CD14-positive monocyte (primary cell): ENCODE measurements around the gene MAP3K6. TPM values are rescaled to one million over a fixed set of nuclear protein-coding genes. Genes with fewer than 3 reads are reported as not detected.
A peak's percentile ranks its signal among the peaks of the same experiment; 100 is the strongest.

Source experiments
- DNase-seq, 3 donors: peaks; one replicate each; pipeline ENCODE4 v3.0.0-alpha.2; 2011 to 2022
- H2AFZ ChIP-seq: 2 replicates; pipeline ENCODE4 v1.6.0; 2012; ENCODE audit warnings: mild to moderate bottlenecking, low read depth, low read length, inconsistent platforms; ENCODE audit not compliant: insufficient read depth, poor library complexity, severe bottlenecking
- H3K27ac ChIP-seq, 2 donors: 1 replicate in 1 of 2; 2 replicates in 1 of 2; pipeline ENCODE4 v1.5.1; 2012 to 2013; ENCODE audit warnings: low read length in 2 of 2, control low read depth in 1 of 2, inconsistent platforms in 1 of 2, low read depth in 1 of 2, mild to moderate bottlenecking in 1 of 2
- H3K27me3 ChIP-seq, 2 donors: one replicate each; pipeline versions ENCODE4 v1.6.0 to v1.6.1; 2011 to 2013; ENCODE audit warnings: low read length in 2 of 2; ENCODE audit not compliant: control insufficient read depth in 2 of 2, insufficient read depth in 2 of 2
- H3K36me3 ChIP-seq, 2 donors: replicated peaks in 1 of 2; 1 replicate in 1 of 2; 2 replicates in 1 of 2; pipeline versions ENCODE4 v1.5.1 to v1.6.1; 2012 to 2013; ENCODE audit warnings: low read length in 2 of 2, control low read depth in 1 of 2, inconsistent platforms in 1 of 2, mild to moderate bottlenecking in 1 of 2; ENCODE audit not compliant: insufficient read depth in 2 of 2, control insufficient read depth in 1 of 2
- H3K4me1 ChIP-seq, 2 donors: 1 replicate in 1 of 2; 2 replicates in 1 of 2; pipeline versions ENCODE4 v1.5.1 to v1.6.1; 2012 to 2013; ENCODE audit warnings: low read length in 2 of 2, control low read depth in 1 of 2, inconsistent platforms in 1 of 2, mild to moderate bottlenecking in 1 of 2, moderate library complexity in 1 of 2; ENCODE audit not compliant: insufficient read depth in 2 of 2, control insufficient read depth in 1 of 2
- H3K4me2 ChIP-seq: replicated peaks from 2 replicates; pipeline ENCODE3; 2012; ENCODE audit warnings: low read length, moderate library complexity, mild to moderate bottlenecking; ENCODE audit not compliant: poor library complexity, severe bottlenecking; ENCODE audit errors: extremely low read depth
- H3K4me3 ChIP-seq, 3 experiments: fragments of 200-600 bp in 1 of 3; sonication (generic) in 1 of 3; replicated peaks in 1 of 3; 1 replicate in 2 of 3; 2 replicates in 1 of 3; pipeline ENCODE4 v1.5.1; 2011 to 2013; ENCODE audit warnings: low read length in 3 of 3, mild to moderate bottlenecking in 3 of 3, control low read depth in 2 of 3, low read depth in 2 of 3, inconsistent platforms in 1 of 3, moderate library complexity in 1 of 3
- H3K79me2 ChIP-seq: 2 replicates; pipeline ENCODE4 v1.6.0; 2012; ENCODE audit warnings: mild to moderate bottlenecking, control low read depth, inconsistent platforms, low read length, moderate library complexity; ENCODE audit not compliant: insufficient read depth
- H3K9ac ChIP-seq: 2 replicates; pipeline ENCODE4 v1.6.0; 2017; ENCODE audit warnings: low read length, mild to moderate bottlenecking; ENCODE audit not compliant: insufficient read depth, poor library complexity, severe bottlenecking
- H3K9me3 ChIP-seq, 2 donors: replicated peaks in 1 of 2; 1 replicate in 1 of 2; 2 replicates in 1 of 2; pipeline versions ENCODE4 v1.5.1 to v1.6.1; 2012 to 2013; ENCODE audit warnings: low read length in 2 of 2, control low read depth in 1 of 2; ENCODE audit not compliant: control insufficient read depth in 1 of 2, insufficient read depth in 1 of 2
- H4K20me1 ChIP-seq: 2 replicates; pipeline ENCODE4 v1.6.0; 2012; ENCODE audit warnings: mild to moderate bottlenecking, low read length, control low read depth, moderate library complexity; ENCODE audit not compliant: insufficient read depth
- H3K27ac Mint-ChIP-seq, 7 donors: one replicate each; pipeline ENCODE4 v1.8.0; 2020; ENCODE audit warnings: mild to moderate bottlenecking in 7 of 7, mixed read lengths in 7 of 7, moderate library complexity in 6 of 7, inconsistent platforms in 2 of 7
- H3K27me3 Mint-ChIP-seq, 3 donors: one replicate each; pipeline ENCODE4 v1.8.0; 2021 to 2022; ENCODE audit warnings: low read depth in 3 of 3, mild to moderate bottlenecking in 3 of 3, mixed read lengths in 3 of 3, moderate library complexity in 3 of 3, inconsistent platforms in 1 of 3
- H3K36me3 Mint-ChIP-seq, 2 donors: one replicate each; pipeline ENCODE4 v1.8.0; 2020; ENCODE audit warnings: mixed read lengths in 2 of 2, inconsistent platforms in 1 of 2, mild to moderate bottlenecking in 1 of 2
- H3K4me1 Mint-ChIP-seq: one replicate; pipeline ENCODE4 v1.8.0; 2020; ENCODE audit warnings: mild to moderate bottlenecking, mixed read lengths
- H3K4me3 Mint-ChIP-seq, 2 donors: one replicate each; pipeline ENCODE4 v1.8.0; 2020; ENCODE audit warnings: mild to moderate bottlenecking in 2 of 2, mixed read lengths in 2 of 2, moderate library complexity in 1 of 2
- H3K9me3 Mint-ChIP-seq, 7 donors: one replicate each; pipeline ENCODE4 v1.8.0; 2020 to 2022; ENCODE audit warnings: mixed read lengths in 7 of 7, mild to moderate bottlenecking in 6 of 7, moderate library complexity in 6 of 7, inconsistent platforms in 2 of 7
- CTCF ChIP-seq: fragments of 200-600 bp; IDR thresholded peaks from one replicate; pipeline ENCODE4 v1.8.0; 2022; ENCODE audit warnings: antibody characterized with exemption, mild to moderate bottlenecking
- WGBS: methylation state at CpG from one replicate; pipeline ENCODE4 v1.1.5; 2013; ENCODE audit warnings: missing lambda C conversion rate; ENCODE audit not compliant: insufficient coverage; 5-methylcytosine and 5-hydroxymethylcytosine counted together
- intact Hi-C, 2 donors: fragments of 100-400 bp; cut with micrococcal nuclease; formaldehyde crosslinking; loops; one replicate each; pipeline versions ENCODE4 v1.15.0 to v1.15.1; 2023
- polyA plus RNA-seq, 3 donors: library from polyadenylated mRNA; depleted of rRNA in 1 of 3; unstranded in 2 of 3; stranded (reverse) in 1 of 3; fragments of 300-500 nt in 2 of 3; fragments of >200 nt in 1 of 3; fragmentation: Illumina TruSeq in 2 of 3; gene quantifications; 1 replicate in 2 of 3; 2 replicates in 1 of 3; pipeline ENCODE4 v1.2.3, GENCODE V29; 2012 to 2021

MAP3K6 gene
- polyA plus RNA-seq, 3 donors, result 3.2 to 14.8 (median 6.7) TPM

- Mint-ChIP-seq H3K4me3 (peak overlapping the region; percentile 86 to 94), H3K4me1 (peaks cover 64% of the 10 kb centered on the region), H3K27me3 (peaks cover 5 to 11% (median 8%) of the 10 kb centered on the region in 3 donors), H3K36me3 (peaks cover 13 to 34% of the 10 kb centered on the region in 2 donors), H3K9me3 (no peaks in the 10 kb centered on the region), H3K27ac (peak overlapping the region; percentile 77 to 98 (median 93))
- intact Hi-C loops, result loop anchor here in 1 of 2 donors (2.0 kb wide), 1 partner anchor 23 kb away; no protein-coding TSS in a partner anchor
- peak overlapping the region; percentile 73 for H2AFZ ChIP-seq
- H3K4me1 ChIP-seq, result peaks cover 56 to 67% of the 10 kb centered on the region in 2 donors
- H3K4me2 ChIP-seq, result peak overlapping the region; percentile 97
- no peak for TF ChIP-seq CTCF
- peak in 1 of 3 donors; percentile 23 for DNase-seq
- H4K20me1 ChIP-seq, result peaks cover 7% of the 10 kb centered on the region
- peaks cover 0 to 22% of the 10 kb centered on the region in 2 donors for H3K36me3 ChIP-seq
- peak overlapping the region; percentile 63 for H3K9ac ChIP-seq
- peak overlapping the region; percentile 64 to 84 (median 73) for H3K4me3 ChIP-seq
- H3K79me2 ChIP-seq, result no peaks in the 10 kb centered on the region
- H3K27ac ChIP-seq, result peak overlapping the region; percentile 52 to 64
- H3K9me3 ChIP-seq, result no peaks in the 10 kb centered on the region
- H3K27me3 ChIP-seq, result peaks cover 0 to 4% of the 10 kb centered on the region in 2 donors
- under 1% methylated on average over 30 of the region's 30 CpGs for WGBS
Observed at GRCh38 chr1:27366113-27366410, 699 bp downstream of the MAP3K6 start.

- Histone ChIP-seq H3K4me2 (peak overlapping the region; percentile 97), H3K27ac (peak overlapping the region; percentile 52 to 64), H3K36me3 (peaks cover 0 to 22% of the 10 kb centered on the region in 2 donors), H4K20me1 (peaks cover 7% of the 10 kb centered on the region), H3K9ac (peak overlapping the region; percentile 63), H3K4me1 (peaks cover 58 to 67% of the 10 kb centered on the region in 2 donors), H3K79me2 (no peaks in the 10 kb centered on the region), H3K27me3 (peaks cover 0 to 8% of the 10 kb centered on the region in 2 donors), H3K4me3 (peak overlapping the region; percentile 64 to 84 (median 73)), H3K9me3 (no peaks in the 10 kb centered on the region), H2AFZ (peak overlapping the region; percentile 73)
- H3K36me3 Mint-ChIP-seq, result peaks cover 13 to 34% of the 10 kb centered on the region in 2 donors
- no peaks in the 10 kb centered on the region for H3K9me3 Mint-ChIP-seq
- H3K27me3 Mint-ChIP-seq, result peaks cover 7 to 16% (median 13%) of the 10 kb centered on the region in 3 donors
- intact Hi-C loops, result loop anchor here in 1 of 2 donors (2.0 kb wide), 1 partner anchor 23 kb away; no protein-coding TSS in a partner anchor
- peaks cover 63% of the 10 kb centered on the region for H3K4me1 Mint-ChIP-seq
- peak overlapping the region; percentile 77 to 98 (median 93) for H3K27ac Mint-ChIP-seq
- H3K4me3 Mint-ChIP-seq, result peak overlapping the region; percentile 86 to 94
- TF ChIP-seq CTCF, result no peak
- peak; percentile 71 to 78 (median 71) for DNase-seq
- WGBS, result 4% methylated on average over 33 of the region's 40 CpGs
Observed at GRCh38 chr1:27365372-27366112, 1.2 kb downstream of the MAP3K6 start.
